HG03045 (cell line): ENCODE data around the gene SLC9A3.
"Not testable (repeated sequence)": the region's sequence is repeated elsewhere in the genome, so short reads cannot be mapped to it uniquely, and the experiment has no call there.

Experiments
- ATAC-seq: cut with Tn5 transposase; IDR thresholded peaks from one replicate; pipeline ENCODE4 v1.9.1; 2021; ENCODE audit warnings: mild to moderate bottlenecking, moderate library complexity; ENCODE audit not compliant: unreplicated experiment

SLC9A3 gene

DNA sequence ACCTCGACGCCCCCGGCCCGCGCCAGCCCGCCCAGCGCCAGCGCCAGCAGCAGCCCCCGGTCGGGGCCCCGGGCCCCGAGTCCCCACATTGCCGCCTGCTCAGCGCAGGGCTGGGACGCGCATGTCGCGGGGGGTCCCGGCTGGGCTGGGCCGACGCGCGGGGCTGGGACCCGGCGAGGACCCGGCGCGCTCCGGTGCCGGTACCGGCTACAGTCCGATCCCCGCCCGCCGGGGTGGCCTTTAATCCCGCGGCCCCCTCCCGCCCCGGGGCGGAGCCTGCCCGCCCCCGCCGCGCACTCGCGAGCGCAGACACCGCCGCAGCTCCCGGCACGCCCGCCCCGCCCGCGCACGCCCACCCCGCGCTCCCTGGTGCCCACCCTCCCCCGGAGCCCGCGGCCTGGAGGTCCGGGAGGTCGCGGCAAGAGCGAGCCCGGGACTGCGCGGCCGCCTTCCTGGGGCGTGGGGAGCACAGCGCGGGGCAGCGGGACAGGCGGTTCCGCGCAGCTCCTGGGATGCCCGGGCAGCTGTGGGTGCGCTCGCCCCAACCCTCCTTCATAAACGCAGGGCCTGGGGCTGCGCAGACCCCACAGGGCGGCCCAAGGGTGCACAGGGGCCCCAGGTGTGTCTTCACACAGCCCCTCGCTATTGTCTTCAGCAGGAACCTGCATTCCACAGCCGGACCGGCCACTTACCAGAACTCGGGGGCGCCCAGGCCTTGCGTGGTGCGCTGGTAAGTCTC, at the start of gene SLC9A3:
SLC9A3 (minus strand) TSS at position 216 of the 739 bp plus-strand sequence.
- ATAC-seq: no peak

DNA sequence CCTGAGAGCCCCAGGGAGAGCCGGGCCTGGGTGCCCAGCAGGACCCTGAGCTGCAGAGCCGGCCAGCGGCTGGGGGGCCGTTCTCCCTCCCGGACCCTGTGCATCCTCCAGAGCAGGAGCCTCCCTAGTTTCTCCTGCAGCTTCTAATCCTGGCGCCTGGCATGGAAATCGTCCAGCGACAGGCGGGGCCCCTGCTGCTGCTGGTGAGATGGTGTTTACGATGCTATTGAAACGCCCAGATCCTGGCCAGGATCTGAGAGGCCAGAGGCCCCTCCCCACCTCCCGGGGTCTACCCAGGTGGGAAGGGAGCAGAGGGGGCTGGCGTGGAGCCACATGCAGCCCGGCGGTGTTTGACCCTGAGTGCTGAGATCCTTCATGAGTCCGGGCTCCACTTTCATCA, 49.7 kb upstream of the SLC9A3 start:
- no peak for ATAC-seq

DNA sequence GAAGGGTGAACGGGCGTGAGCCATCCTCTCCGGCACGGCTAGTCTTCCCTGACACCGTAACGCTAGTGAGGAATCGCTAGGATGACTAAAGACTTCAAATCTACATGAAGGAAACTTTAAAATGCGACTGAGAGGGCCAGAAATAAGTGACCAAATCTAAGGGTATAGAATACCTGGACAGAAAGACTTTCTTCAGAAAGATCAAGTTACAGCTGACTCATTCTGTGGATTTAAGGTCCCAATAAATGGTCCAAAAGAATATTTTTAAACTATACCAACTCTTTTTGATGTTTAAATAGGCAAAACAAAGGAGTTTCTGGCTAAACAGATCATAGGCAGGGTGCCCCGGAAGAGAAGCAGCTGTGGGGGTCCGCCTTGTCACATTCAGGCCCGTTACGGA, 49.0 kb upstream of the SLC9A3 start:
- ATAC-seq: no peak

DNA sequence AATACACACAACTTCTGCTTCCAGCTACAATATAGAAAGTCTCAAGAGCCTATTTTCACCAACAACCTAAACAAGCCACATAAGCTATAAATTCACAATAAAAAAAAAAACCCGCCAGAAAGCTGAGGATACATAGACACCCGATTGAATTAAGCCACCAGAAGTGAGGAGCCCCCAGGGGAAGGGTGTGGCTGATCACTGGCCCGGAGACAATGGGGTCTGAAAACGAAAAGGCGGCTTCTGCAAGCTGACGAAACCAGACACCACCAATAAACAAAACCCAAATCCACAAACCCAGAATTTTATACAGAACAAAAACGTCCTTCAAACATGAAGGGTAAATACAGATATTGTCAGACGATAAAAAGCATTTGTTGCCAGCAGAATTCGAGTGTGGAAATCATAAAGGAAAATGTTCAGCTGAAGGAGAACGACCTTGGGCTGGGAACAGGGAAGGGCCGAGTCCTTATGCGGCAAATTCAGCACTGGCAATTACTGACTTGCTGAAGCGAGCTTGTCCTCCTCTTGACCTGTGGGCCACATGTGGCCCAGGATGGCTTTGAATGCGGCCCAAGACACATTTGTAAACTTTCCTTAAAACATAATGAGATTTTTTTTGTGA, 48.3 kb upstream of the SLC9A3 start:
- no peak for ATAC-seq

DNA sequence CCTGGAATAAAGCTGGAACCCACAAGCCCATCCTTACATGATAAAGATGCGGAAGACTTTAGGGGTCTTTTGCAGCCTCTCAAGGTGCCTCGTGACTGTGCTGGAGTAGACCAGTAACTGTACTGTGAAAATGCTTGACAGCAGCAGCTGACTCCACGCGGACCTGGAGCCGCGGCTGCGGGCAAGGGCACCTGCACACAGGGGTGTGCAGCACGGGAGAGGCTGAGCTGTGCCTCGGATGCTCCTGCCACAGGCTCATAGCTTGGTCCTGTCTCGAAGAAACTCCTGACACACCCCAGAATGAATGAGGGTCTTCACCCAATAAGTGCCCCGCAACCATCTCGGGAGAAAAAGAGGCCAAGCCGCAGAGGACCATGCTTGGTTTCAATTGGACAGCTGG, 47.5 kb upstream of the SLC9A3 start:
- no peak for ATAC-seq

DNA sequence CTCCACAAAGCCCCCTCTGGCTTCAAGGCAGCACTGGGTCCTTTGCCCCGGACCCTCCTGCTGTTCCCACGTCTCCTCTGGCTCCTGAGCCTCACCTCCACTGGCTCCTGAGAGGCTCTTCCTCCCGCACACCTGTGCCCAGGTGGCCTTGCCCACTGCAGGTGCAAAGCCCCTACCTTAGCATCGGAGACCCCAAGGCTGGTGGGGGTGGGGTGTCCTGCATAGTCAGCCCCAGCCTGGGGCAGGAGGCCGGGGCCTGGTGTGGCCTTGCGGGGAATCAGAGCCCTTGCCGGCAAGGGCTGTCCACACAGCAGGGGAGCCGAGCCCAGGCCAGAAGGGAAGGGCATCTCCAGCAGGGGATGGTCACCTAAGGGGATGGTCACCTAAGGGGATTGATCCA, 46.6 kb upstream of the SLC9A3 start:
- ATAC-seq: no peak

DNA sequence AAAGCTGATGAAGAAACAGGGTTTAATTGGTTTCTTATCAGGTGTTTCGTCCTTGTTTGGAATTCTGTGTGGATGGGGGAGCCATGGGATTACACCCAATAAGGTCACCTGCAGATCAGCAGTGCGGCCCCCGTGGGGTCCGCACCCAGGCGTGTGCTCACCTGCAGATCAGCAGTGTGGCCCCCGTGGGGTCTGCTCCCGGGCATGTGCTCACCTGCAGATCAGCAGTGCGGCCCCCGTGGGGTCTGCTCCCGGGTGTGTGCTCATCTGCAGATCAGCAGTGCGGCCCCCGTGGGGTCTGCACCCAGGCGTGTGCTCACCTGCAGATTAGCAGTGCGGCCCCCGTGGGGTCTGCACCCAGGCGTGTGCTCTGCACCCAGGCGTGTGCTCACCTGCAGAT, 46.2 kb upstream of the SLC9A3 start:
- no peak for ATAC-seq

DNA sequence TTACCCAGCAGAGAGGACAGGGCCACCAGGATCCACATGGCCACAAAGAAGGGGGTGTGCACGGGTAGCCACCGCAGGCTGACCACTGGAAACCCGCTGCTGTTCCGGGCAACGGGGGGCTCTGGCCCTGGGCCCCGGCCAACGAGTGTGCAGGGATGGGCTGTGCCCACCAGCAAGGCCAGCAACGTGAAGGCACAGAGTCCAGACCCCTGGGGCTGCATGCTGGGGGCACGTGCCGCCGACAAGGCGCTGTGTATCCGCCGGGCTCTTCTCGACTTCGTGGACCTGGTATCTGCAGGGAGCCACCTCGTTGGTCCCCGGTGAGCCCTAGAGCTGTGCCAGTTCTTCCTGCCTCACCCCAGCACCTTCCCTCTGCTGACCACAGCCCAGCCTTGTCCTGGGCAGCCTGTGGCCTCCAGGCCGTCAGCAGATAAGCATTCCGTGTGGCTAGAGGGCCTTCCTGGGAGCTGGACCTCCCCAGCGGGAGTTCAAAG, 45.7 kb upstream of the SLC9A3 start:
- no peak for ATAC-seq

DNA sequence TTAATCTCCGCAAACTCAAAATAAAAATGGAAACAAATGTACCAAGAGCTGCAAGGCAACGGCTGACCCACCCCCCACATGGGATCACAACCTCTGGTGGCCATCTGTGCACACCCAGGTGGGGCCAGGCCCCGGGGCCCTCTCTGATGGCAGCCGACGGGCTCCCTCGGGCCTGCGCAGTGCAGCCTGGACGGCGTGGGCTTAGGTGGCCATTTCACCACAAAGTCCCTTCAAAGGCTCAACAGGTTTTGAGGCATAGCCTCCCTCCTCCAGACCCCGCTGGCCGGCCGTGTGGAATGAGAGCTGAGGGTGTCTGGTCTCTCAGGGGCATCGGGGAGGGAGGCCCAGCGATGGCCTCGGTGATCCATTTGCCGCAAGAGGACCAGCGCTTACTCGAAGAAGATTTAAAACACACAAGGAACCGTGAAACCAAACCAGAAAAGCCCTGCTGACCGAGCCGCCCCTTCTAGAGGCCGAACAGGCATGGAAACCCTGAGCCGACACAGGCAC, 45.2 kb upstream of the SLC9A3 start:
- no peak for ATAC-seq

DNA sequence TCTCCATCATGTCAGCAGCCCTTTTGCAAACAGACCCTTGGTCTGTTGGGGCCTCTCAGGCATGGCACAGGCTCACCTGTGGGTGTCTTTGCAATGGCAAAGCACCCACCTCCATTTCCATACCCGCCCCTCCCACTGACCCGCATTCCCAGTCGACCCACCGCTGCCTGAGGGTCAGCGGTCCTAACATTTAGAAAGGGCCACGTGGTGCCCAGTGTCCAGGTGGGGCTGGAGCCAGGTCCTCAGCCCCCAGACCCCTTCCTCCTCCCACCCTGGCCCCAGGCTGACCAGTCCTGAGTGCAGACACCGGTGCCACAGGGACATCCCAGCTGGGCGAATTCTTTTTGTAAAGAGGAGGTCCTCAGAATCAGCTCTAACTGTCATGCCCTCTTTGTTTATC, 44.6 kb upstream of the SLC9A3 start:
- ATAC-seq: no peak

DNA sequence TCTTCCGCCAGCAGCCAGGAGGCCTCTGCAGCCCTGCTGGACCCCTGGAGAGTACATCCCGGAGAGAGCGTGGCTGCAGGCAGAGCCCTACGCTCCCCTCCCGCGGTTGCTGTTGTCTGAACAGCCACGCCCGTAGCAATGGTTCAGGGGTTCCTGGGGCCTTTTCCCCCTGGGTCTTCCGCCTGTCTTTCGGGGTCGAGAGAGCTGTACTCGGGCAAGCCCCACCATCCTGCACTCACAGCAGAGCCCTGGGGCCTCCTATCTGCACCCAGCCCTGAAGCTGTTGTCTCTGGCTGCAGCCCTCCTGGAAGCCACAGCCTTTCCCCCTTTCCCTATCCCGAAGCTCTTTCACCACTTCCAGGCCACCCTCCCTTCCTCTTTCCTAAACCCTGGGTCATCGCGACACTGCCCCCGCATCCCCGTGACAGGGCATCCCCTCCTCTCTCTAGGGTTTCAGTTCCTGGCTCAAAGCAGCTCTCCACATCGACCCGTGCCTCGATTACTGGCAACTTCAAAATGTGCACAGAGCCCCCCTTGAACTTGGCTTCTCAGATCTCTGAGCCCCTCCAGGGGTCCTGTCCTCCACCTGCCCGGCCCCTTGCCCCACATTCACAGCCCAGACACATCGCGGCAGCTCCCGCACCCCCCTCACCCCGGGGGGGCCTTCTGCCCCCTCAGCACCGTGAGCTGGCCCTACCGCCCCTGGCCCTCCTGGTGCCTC, 44.0 kb upstream of the SLC9A3 start:
- ATAC-seq: no peak

DNA sequence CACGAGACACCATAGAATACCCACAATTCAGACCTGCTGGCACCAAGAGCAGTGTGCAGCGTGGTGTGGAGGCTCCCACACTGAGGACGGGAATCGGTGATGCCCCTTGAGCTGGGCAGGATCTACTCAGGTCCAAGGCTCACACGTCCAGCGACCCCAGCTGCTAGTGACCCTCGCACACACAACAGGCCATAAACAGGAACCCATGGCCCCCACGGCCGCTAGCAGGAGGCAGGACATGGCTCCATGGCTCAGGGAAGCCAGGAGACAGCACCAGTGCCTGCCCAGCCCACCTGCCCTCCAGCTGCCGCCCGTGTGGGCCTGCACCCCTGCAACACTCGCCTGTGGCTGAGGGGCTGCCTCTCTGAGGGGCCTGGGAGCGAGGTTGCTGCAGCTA, 43.4 kb upstream of the SLC9A3 start:
- ATAC-seq: no peak

DNA sequence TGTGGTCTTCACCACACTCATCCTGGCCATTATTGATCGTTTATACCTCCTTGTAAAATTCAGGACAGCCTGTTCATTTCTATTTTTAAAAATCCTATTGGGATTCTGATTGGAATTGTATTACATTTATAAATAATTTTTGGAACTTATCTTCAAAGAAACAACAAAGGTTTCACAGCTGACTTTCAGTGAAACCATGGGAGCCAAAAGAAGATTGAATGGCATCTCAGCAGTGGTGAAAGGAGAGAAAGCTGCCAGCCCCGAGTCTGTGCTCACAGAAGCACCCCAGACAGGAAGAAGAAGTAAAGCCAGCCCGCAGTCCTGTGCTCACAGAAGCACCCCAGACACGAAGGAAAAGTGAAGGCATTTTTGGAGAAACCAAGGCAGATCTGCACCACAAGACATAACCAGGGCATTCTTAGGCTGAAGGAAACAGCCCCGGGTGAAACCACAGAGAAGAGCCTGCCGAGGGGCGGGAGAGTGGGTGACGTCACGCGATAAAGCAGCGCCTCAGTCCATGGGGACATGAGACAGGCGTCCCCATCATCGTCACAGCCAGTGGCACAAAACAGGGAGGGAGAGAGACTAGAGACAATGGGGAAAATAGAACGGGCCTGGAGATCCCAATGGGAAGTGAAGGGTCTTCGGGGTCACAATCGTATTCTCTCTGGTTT, 42.5 kb upstream of the SLC9A3 start:
- no peak for ATAC-seq

DNA sequence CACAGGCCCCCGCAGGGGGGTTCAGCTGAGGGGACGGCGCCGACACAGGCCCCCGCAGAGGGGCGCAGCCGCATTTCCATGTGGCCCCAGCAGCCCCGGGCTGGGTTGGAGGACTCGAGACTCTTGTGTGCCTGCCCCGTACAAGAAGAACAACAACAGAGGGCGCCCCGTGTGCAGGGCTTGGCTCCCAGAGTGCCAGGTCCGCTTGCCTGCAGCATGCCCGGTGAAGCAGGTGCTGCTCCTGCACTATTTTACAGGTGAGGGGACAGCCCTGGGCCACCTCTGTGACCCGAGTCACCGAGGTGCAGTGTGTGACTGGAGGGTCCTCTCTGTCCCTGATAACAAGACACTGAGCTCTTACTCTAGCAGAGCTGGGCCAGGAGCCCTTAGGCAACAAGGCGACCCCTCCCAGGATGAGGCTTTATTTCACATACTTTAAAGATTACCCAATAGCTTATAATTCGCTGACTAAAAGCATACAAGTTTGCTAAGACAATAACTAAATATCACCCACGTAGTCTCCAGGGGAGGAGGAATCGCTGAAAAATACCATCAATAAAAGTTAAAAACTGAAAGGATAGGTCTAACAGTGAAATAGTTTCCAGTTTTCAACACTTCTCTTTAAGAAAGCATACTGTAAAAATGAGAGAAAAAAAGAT, 41.7 kb upstream of the SLC9A3 start:
- ATAC-seq: no peak

DNA sequence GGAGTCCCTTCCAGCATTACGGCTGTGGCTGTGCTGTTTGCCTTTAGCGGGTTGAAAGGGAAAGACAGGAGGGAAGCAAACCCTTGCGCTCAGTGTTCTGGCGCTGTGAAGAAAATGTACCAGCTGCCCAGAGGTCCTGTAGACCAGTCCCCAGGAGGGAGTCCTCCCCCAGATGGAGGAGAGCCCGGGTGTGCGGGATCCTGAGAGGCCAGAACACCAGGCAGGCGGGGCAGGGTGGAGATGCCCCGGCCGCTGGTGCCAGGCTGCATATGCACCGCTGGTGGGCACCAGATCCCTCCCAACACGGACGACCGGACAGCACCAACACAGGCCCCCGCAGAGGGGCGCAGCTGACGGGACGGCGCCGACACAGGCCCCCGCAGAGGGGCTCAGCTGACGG, 37.2 kb upstream of the SLC9A3 start:
- no peak for ATAC-seq

DNA sequence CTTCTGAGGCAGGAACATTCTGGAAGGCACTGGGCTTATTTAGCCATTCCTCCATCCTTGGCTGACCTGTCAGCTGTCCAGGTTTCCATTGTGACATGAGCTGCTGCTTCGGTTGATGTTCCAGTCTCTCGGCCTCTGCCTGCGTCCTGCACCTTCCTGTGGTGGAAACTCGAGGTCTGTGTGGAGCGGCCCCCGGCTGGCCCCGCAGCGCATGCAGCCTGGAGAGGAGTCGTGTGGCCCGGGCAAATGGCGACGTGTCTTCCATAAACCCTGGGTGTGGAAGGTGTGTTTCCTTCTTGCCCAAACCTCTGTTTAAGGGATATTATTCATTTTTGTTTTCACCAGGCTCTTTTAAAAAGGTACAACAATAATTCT, 36.5 kb upstream of the SLC9A3 start:
- no peak for ATAC-seq

DNA sequence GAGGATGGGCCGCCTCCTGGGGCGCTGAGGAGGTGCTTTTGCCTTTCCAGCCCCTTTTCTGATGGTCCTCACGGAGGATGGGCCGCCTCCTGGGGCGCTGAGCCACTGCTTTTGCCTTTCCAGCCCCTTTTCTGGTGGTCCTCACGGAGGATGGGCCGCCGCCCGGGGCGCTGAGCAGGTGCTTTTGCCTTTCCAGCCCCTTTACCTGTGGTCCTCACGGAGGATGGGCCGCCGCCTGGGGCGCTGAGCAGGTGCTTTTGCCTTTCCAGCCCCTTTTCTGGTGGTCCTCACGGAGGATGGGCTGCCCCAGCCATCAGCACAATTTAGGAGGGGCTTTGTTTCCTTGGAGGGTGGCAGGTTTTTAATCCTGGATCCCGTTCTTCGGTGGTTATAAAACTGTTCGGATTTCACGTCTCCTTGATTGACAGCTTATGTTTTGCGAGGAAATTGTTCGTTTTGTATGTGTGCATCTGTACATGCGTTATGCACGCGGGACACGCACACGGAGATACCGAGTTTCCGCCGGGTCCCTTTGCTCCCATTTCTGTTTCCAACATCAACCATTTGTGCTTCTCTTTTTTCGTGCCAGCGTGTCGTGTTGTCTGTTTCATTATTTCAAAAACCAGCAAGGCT, 34.7 kb upstream of the SLC9A3 start:
- no peak for ATAC-seq

DNA sequence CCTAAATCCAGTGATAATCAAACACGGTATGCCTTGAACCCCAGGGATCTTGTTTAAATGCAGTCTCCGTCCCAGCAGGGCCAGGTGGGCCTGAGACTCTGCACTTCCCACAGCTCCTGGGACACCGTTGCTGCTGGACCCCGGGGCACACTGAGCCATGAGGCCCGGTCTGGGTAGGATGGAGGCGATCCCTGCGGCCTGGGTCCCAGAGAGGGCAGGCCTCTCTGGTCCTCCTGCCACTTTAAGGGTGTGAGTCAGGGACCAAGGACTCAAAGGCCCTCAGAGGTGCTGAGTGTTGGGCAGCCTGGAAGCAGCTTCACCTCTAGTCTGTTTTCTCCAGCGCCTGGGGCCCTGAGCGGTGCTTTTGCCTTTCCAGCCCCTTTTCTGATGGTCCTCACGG, 34.1 kb upstream of the SLC9A3 start:
- no peak for ATAC-seq

DNA sequence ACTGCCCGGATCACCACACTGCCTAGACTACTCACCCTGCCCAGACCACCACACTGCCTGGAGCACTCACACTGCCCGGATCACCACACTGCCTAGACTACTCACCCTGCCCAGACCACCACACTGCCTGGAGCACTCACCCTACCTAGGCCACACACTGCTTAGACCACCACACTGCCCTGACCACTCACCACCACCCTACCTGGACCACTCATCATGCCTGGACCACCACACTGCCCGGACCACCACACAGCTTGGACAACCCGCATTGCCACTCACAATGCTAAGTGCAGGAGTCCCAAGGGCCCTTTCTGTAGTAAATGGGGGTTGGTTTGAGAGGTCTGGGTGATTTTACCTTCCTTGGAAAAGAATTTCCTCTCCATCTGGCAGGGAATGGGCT, 33.7 kb upstream of the SLC9A3 start:
- not testable (repeated sequence) for ATAC-seq

DNA sequence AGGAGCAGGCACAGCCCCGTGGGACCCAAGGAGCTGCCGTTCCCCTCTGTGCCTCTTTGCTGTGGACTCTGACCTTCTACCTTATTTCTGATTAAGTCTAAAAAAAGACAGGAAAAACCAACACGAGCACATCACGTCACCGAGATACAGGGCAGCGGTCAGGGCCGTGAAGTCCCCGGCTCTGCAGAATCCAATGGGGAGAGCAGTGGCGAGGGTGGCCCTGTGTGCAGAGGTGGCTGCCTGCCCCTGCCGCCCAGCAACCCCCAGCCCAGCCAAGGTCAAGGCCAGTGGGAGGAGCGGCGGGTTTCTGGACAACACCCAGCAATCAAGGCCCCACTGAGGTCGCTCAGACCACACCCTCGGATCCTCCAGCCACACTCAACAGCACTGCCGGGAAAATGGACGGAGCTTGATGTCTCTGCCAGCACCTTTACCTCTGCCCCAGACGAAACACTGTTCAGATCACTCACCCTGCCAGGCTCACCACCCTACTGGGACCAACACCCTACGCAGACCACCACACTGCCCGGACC, 32.7 kb upstream of the SLC9A3 start:
- no peak for ATAC-seq
